Endothelial cell of umbilical vein (primary cell): ENCODE results near the gene CMTM3. TPM values are rescaled to one million over a fixed set of nuclear protein-coding genes. Genes with fewer than 3 reads are reported as not detected.

Experiments used
- BruUV-seq: library from RNA; stranded (reverse); fragments of 400-500 nt; replicated peaks from 2 replicates; lab custom pipeline; 2021; lab: Mats Ljungman, UMichigan
- CTCF ChIA-PET: fragments of 300-600, 350-600 bp; sonication (Branson Sonifier 250); formaldehyde crosslinking; loops from one replicate; lab custom pipeline; 2021; ENCODE audit warnings: antibody characterized with exemption, inconsistent platforms; lab: Charles Lee
- POLR2A ChIA-PET: fragments of 300-600, 350-600 bp; sonication (Branson Sonifier 250); formaldehyde crosslinking; loops from one replicate; lab custom pipeline; 2021; ENCODE audit warnings: antibody characterized with exemption, inconsistent platforms; lab: Charles Lee
- DNase-seq: peaks from one replicate; pipeline ENCODE4 v3.0.0-alpha.2; 2011; ENCODE audit warnings: low read depth, low spot score
- FAIRE-seq: peaks from 2 replicates; lab custom pipeline; 2011; peaks lifted over from hg19 to GRCh38; lab: Jason Lieb, UNC
- H2AFZ ChIP-seq: 2 replicates; pipeline ENCODE4 v1.6.0; 2012; ENCODE audit warnings: low read depth, low read length, control low read depth, inconsistent platforms
- H3K27ac ChIP-seq: 2 replicates; pipeline ENCODE4 v1.5.1; 2011; ENCODE audit warnings: low read depth, mild to moderate bottlenecking, control low read depth, low read length, moderate library complexity; ENCODE audit not compliant: insufficient read depth
- H3K27me3 ChIP-seq, 2 experiments: 2 replicates each; pipeline versions ENCODE4 v1.6.0 to v1.6.1; 2011; ENCODE audit warnings: low read length in 2 of 2, mixed read lengths in 1 of 2; ENCODE audit not compliant: control insufficient read depth in 2 of 2, insufficient read depth in 2 of 2
- H3K36me3 ChIP-seq, 2 experiments: 2 replicates in 1 of 2; 3 replicates in 1 of 2; pipeline ENCODE4 v1.5.1; 2011; ENCODE audit warnings: low read length in 2 of 2, mild to moderate bottlenecking in 1 of 2, moderate library complexity in 1 of 2; ENCODE audit not compliant: control insufficient read depth in 2 of 2, insufficient read depth in 2 of 2; ENCODE audit errors: extremely low read depth in 1 of 2
- H3K4me1 ChIP-seq: 3 replicates; pipeline ENCODE4 v1.5.1; 2011; ENCODE audit warnings: mild to moderate bottlenecking, low read length; ENCODE audit not compliant: control insufficient read depth, insufficient read depth; ENCODE audit errors: extremely low read depth
- H3K4me2 ChIP-seq: 2 replicates; pipeline ENCODE4 v1.6.1; 2011; ENCODE audit warnings: low read length, control low read depth, mixed read lengths; ENCODE audit not compliant: insufficient read depth
- H3K4me3 ChIP-seq, 3 experiments: fragments of 200-600 bp in 1 of 3; sonication (generic), shearing (Covaris generic) in 1 of 3; replicated peaks in 1 of 3; 2 replicates each; pipeline ENCODE4 v1.5.1; 2011 to 2016; ENCODE audit warnings: control low read depth in 3 of 3, low read length in 3 of 3, mild to moderate bottlenecking in 2 of 3, inconsistent platforms in 1 of 3, low read depth in 1 of 3, moderate library complexity in 1 of 3; ENCODE audit not compliant: insufficient read depth in 1 of 3
- H3K79me2 ChIP-seq: 2 replicates; pipeline ENCODE4 v1.6.0; 2012; ENCODE audit warnings: low read length, inconsistent platforms; ENCODE audit not compliant: control insufficient read depth, insufficient read depth
- H3K9ac ChIP-seq: replicated peaks from 2 replicates; pipeline ENCODE3; 2011; ENCODE audit warnings: low read length, control low read depth; ENCODE audit not compliant: insufficient read depth; ENCODE audit errors: extremely low read depth
- H3K9me1 ChIP-seq: replicated peaks from 3 replicates; pipeline ENCODE4 v1.6.0; 2011; ENCODE audit warnings: mild to moderate bottlenecking, low read length; ENCODE audit not compliant: control insufficient read depth, insufficient read depth; ENCODE audit errors: extremely low read depth
- H3K9me3 ChIP-seq: replicated peaks from 2 replicates; pipeline ENCODE4 v1.5.1; 2012; ENCODE audit warnings: low read length, inconsistent platforms; ENCODE audit not compliant: control insufficient read depth, insufficient read depth
- H4K20me1 ChIP-seq: replicated peaks from 2 replicates; pipeline ENCODE3; 2011; ENCODE audit warnings: mild to moderate bottlenecking, low read length; ENCODE audit not compliant: control insufficient read depth, insufficient read depth; ENCODE audit errors: extremely low read depth
- EZH2 ChIP-seq: IDR thresholded peaks from 2 replicates; pipeline ENCODE4 v1.6.1; 2012; ENCODE audit warnings: borderline replicate concordance, low read depth, mild to moderate bottlenecking, moderate library complexity, low read length, inconsistent platforms; ENCODE audit not compliant: severe bottlenecking
- GATA2 ChIP-seq: IDR thresholded peaks from 2 replicates; pipeline ENCODE4 v1.7.0; 2011; ENCODE audit warnings: low read depth, mild to moderate bottlenecking, moderate library complexity, mixed read lengths, low read length; ENCODE audit not compliant: insufficient read length, insufficient read depth
- JUN ChIP-seq: IDR thresholded peaks from 2 replicates; pipeline ENCODE4 v1.6.1; 2011; ENCODE audit warnings: borderline replicate concordance, low read depth; ENCODE audit not compliant: insufficient read length, insufficient read depth
- MYC ChIP-seq: IDR thresholded peaks from one replicate; pipeline ENCODE4 v1.6.1; 2011; ENCODE audit warnings: mild to moderate bottlenecking, low read depth, low read length
- POLR2A ChIP-seq: IDR thresholded peaks from 2 replicates; pipeline ENCODE4 v1.6.1; 2012; ENCODE audit warnings: low read depth, mild to moderate bottlenecking, control low read depth, low read length
- POLR2AphosphoS5 ChIP-seq: IDR thresholded peaks from 2 replicates; pipeline ENCODE4 v1.6.1; 2012; ENCODE audit warnings: low read depth, mild to moderate bottlenecking, control low read depth, low read length, moderate library complexity; ENCODE audit not compliant: insufficient read depth
- dilution Hi-C: fragments of 300-500 bp; cut with MboI; formaldehyde crosslinking; loops from one replicate; pipeline ENCODE4 v1.15.0; 2019; ENCODE audit warnings: low sequenced_read_pairs; ENCODE audit not compliant: extremely low pct_ligation_motif_present
- intact Hi-C: fragments of 100-400 bp; cut with micrococcal nuclease; formaldehyde crosslinking; loops from one replicate; pipeline ENCODE4 v1.10.0; 2022
- polyA plus RNA-seq, 4 experiments: library from polyadenylated mRNA; depleted of rRNA in 3 of 4; stranded (reverse) in 3 of 4; unstranded in 1 of 4; fragments of >200 nt; gene quantifications; 2 replicates each; pipeline versions ENCODE4 v1.2.1 to v1.2.3, GENCODE V29; 2011 to 2012; ENCODE audit warnings: missing spikeins in 1 of 4
- total RNA-seq: library from RNA; stranded (reverse); gene quantifications from 2 replicates; pipeline ENCODE4 v1.2.3, GENCODE V29; 2021
- TF ChIP-seq, protein P1 (sequence below), 2 donors: IDR thresholded peaks; 1 replicate in 1 of 2; 2 replicates in 1 of 2; pipeline ENCODE4 v1.5.1; 2011; ENCODE audit warnings: low read length in 2 of 2, mild to moderate bottlenecking in 2 of 2, moderate library complexity in 2 of 2, control low read depth in 1 of 2, inconsistent platforms in 1 of 2, low read depth in 1 of 2; ENCODE audit not compliant: insufficient read depth in 1 of 2; ENCODE audit errors: extremely low read depth in 1 of 2

Gene CMTM3
- total and polyA plus RNA-seq, 2 donors (not counting 3 experiments of a cell fraction or from before 2014, with no cell fraction given) = 83.6 to 86.2 TPM

DNA sequence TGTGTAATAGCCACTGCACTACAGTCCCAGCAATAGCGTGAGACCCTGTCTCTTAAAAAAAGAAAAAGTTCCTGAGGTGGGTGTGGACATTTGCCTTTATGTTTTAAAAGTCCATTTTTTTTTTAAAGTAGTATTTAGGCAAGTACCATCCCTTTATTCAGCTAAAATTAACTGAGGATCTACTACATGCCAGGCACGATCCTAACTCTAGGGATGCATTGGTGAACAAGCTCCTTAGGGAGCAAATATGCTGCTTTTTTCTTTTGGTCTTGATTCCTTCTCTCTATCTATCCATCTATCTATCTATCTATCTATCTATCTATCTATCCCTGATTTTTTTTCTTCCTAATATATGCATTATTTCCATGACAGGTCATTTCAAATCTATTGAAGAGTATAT is 44.7 kb downstream of the CMTM3 start:
- BruUV-seq = no TSS peak
- no peaks in the 10 kb centered on the region for H3K9me3 ChIP-seq
- H3K4me3 ChIP-seq = no peak overlapping the region
- H3K27me3 ChIP-seq = no peaks in the 10 kb centered on the region
- no peaks in the 10 kb centered on the region for H3K4me1 ChIP-seq
- ChIA-PET POLR2A (no interaction called here), CTCF (interaction anchor here (1.8 kb wide), 1 partner anchor 9 kb away, joined by 5 read pairs; no protein-coding TSS in a partner anchor)
- no peak for DNase-seq
- TF ChIP-seq POLR2A (no peak), JUN (no peak), GATA2 (no peak), MYC (no peak), EZH2 (no peak), POLR2AphosphoS5 (no peak)
- TF ChIP-seq, protein P1, sequence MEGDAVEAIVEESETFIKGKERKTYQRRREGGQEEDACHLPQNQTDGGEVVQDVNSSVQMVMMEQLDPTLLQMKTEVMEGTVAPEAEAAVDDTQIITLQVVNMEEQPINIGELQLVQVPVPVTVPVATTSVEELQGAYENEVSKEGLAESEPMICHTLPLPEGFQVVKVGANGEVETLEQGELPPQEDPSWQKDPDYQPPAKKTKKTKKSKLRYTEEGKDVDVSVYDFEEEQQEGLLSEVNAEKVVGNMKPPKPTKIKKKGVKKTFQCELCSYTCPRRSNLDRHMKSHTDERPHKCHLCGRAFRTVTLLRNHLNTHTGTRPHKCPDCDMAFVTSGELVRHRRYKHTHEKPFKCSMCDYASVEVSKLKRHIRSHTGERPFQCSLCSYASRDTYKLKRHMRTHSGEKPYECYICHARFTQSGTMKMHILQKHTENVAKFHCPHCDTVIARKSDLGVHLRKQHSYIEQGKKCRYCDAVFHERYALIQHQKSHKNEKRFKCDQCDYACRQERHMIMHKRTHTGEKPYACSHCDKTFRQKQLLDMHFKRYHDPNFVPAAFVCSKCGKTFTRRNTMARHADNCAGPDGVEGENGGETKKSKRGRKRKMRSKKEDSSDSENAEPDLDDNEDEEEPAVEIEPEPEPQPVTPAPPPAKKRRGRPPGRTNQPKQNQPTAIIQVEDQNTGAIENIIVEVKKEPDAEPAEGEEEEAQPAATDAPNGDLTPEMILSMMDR (IDR thresholded peaks at IDR 0.05; ENCODE audit: extremely low read depth in 1 of 2, insufficient read depth in 1 of 2, low read depth in 1 of 2, low read length in 2 of 2) = no peak
- H3K9me1 ChIP-seq = no peaks in the 10 kb centered on the region
- no peak overlapping the region for H3K27ac ChIP-seq
- dilution Hi-C loops = no loop called here
- no peaks in the 10 kb centered on the region for H4K20me1 ChIP-seq
- no peaks in the 10 kb centered on the region for H3K79me2 ChIP-seq
- H2AFZ ChIP-seq = no peak overlapping the region
- no peak overlapping the region for H3K9ac ChIP-seq
- H3K4me2 ChIP-seq = no peak overlapping the region
- no peaks in the 10 kb centered on the region for H3K36me3 ChIP-seq
- intact Hi-C loops = no loop called here
- no peak for FAIRE-seq
